Measurements from ENCODE around the gene TCF20.

TCF20 gene

DNA sequence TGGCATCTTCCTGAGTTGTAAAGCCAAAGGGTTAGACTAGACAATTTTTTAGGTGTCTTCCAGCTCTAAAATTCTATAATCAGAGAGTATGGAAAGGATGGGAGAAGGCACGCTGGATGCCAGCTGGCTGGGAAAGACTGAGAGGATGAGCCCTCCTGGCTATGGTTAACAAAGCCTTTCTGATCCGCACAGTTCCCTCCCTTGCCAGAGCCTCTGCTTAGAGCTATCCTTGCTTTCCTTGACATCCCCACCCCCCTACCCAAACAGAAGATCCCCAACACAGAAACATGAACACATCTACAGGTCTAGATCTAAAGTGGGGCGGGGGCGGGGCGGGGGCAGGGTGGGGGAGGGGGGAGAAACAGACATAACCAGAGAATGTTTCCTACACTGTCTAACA, 6.5 kb downstream of the TCF20 start:
- H3K4me3 ChIP-seq (replicated peaks; ENCODE audit: low read depth, low read length) = no peak overlapping the region
- no peak for DNase-seq (ENCODE audit: extremely low read depth, low read depth)
- TF ChIP-seq, protein P1, sequence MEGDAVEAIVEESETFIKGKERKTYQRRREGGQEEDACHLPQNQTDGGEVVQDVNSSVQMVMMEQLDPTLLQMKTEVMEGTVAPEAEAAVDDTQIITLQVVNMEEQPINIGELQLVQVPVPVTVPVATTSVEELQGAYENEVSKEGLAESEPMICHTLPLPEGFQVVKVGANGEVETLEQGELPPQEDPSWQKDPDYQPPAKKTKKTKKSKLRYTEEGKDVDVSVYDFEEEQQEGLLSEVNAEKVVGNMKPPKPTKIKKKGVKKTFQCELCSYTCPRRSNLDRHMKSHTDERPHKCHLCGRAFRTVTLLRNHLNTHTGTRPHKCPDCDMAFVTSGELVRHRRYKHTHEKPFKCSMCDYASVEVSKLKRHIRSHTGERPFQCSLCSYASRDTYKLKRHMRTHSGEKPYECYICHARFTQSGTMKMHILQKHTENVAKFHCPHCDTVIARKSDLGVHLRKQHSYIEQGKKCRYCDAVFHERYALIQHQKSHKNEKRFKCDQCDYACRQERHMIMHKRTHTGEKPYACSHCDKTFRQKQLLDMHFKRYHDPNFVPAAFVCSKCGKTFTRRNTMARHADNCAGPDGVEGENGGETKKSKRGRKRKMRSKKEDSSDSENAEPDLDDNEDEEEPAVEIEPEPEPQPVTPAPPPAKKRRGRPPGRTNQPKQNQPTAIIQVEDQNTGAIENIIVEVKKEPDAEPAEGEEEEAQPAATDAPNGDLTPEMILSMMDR (IDR thresholded peaks at IDR 0.05; ENCODE audit: low read depth, low read length, missing control alignments) = no peak

DNA sequence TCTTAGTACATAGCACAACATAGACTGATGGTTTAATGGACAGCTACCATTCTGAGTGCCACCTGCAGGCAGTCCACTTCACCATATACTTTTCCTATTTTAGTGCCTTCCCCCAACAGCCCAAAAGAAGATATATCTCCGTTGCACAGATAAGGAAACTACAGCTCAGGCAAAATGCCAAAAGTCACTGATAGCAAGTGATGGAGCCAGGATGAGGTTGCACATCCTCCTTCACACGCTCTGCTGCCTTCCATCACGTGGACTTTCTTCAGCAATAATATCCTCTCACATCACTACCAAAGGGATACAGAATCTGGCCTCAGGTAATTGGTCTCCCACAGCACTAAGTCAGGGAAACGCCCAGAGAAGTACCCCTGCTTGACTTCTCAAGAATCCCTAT, 7.5 kb downstream of the TCF20 start:
- no peak overlapping the region for H3K4me3 ChIP-seq (replicated peaks; ENCODE audit: low read depth, low read length)
- DNase-seq (ENCODE audit: extremely low read depth, low read depth) = no peak
- TF ChIP-seq, protein P1 (IDR thresholded peaks at IDR 0.05; ENCODE audit: low read depth, low read length, missing control alignments) = no peak

DNA sequence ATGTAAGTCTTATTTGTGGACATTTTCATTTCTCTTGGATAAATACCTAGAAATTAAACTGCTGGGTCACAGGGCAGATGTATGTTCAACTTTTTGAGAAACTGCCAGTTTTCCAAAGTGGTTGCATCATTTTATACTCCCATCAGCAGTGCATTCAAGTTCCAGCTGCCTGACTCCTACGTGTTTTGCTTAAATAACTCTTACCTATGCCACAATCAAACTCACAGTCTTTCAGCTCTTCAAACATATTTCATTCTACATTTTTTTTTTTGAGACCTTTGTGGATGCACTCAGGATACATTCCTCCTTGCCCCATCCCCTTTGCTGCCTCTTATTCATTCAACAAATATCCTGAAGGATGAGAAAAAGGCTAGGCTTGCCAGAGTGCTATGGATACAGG, 9.2 kb downstream of the TCF20 start:
- TF ChIP-seq, protein P1 (IDR thresholded peaks at IDR 0.05; ENCODE audit: low read depth, low read length, missing control alignments) = no peak
- no peak for DNase-seq (ENCODE audit: extremely low read depth, low read depth)
- H3K4me3 ChIP-seq (replicated peaks; ENCODE audit: low read depth, low read length) = no peak overlapping the region

DNA sequence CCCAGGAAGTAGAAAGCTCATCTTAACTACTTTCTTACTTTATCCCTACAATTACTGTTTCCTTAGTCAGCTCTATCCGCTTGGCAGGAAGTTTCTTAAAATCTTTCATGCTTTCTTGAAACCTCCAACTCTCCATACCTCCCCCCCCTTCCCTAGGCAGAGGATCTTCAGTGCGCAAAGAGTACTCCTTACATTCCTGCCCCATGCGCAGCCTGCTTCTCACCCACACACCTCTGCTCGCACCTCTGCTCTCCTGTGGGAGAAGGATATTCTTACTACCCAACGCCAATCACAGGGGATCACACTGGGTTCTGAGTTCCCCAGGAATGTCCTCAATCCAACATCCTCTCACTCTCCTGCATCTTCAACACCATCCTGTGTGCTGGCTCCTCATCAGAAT, 12.3 kb downstream of the TCF20 start:
- TF ChIP-seq, protein P1 (IDR thresholded peaks at IDR 0.05; ENCODE audit: low read depth, low read length, missing control alignments) = no peak
- no peak for DNase-seq (ENCODE audit: extremely low read depth, low read depth)

DNA sequence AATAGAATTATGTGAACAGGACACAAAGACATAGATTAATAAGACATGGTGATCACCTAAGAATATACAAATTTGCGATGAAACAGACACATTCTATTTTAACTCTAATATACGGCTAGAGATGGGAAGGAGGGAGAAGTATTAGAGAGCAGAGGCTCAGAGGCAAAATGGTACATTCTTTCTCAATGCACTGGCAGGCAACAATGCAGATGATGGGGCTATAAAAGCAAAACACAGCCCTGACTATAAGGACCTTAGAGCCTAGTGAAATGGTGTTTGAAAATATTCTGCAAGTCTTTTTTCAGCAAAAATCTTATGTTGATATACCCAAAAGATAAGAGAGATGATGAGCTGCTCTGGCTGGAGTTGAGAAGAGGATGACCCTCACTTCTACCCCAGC, 13.1 kb downstream of the TCF20 start:
- TF ChIP-seq, protein P1 (IDR thresholded peaks at IDR 0.05; ENCODE audit: low read depth, low read length, missing control alignments) = no peak
- H3K4me3 ChIP-seq (replicated peaks; ENCODE audit: low read depth, low read length) = no peak overlapping the region
- no peak for DNase-seq (ENCODE audit: extremely low read depth, low read depth)

More for the DNA sequence above, 12.3 kb downstream of the TCF20 start:
- H3K4me3 ChIP-seq (replicated peaks; ENCODE audit: low read depth, low read length) = no peak overlapping the region

DNA sequence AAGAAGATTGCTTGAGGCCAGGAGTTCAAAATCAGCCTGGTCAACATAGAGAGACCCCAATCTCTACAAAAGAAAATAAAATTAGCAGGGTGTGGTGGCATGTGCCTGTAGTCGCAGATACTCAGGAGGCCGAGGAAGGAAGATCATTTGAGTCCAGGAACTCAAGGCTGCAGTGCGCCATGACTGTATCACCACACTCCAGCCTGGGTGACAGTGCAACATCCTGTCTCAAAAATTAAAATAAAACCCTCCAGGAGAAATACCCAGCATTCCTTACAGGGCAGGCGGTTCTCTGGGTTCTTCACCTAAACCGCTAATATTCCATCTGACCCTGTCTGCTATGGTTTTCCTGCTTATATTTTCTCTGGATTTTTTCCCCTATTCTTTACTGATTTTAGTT, 13.5 kb downstream of the TCF20 start:
- TF ChIP-seq, protein P1 (IDR thresholded peaks at IDR 0.05; ENCODE audit: low read depth, low read length, missing control alignments) = no peak
- no peak for DNase-seq (ENCODE audit: extremely low read depth, low read depth)
- no peak overlapping the region for H3K4me3 ChIP-seq (replicated peaks; ENCODE audit: low read depth, low read length)

DNA sequence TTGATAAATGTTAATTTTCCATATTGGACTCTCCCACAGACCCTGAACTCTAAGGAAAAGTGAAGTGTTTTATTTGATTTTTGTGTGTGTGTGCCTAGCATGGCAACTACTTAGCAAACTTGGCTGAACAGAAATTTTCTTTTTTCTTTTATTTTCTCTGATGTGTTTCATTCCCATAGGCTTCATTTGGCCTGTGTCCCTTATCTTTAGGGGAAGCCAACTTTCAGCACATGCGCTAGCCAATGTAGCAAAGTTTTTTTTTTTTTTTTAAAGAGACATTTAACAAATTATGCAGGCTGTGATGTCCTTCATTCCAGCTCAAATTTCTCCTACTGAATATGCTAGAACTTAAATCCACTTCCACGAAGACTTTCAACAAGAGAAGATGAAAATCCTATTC, 14.2 kb downstream of the TCF20 start:
- TF ChIP-seq, protein P1 (IDR thresholded peaks at IDR 0.05; ENCODE audit: low read depth, low read length, missing control alignments) = no peak
- no peak for DNase-seq (ENCODE audit: extremely low read depth, low read depth)

More for the DNA sequence above, 14.2 kb downstream of the TCF20 start:
- H3K4me3 ChIP-seq (replicated peaks; ENCODE audit: low read depth, low read length) = no peak overlapping the region
